Spleen (tissue), 11 donors: ENCODE results near the gene JAKMIP1. TPM values are rescaled to one million over a fixed set of nuclear protein-coding genes. Genes with fewer than 3 reads are reported as not detected.

Experiments
- DNase-seq: peaks from one replicate; pipeline ENCODE4 v3.0.0-alpha.2; 2020
- H3K27ac ChIP-seq, 8 donors: fragments of 200-600 bp; sonication (generic) in 7 of 8; 1 replicate in 4 of 8; 2 replicates in 4 of 8; pipeline versions ENCODE4 v1.5.0 to v1.8.0; 2016 to 2021; ENCODE audit warnings: inconsistent platforms in 4 of 8, mild to moderate bottlenecking in 4 of 8, moderate library complexity in 1 of 8
- H3K27me3 ChIP-seq, 7 donors: fragments of 200-600 bp; sonication (generic) in 6 of 7; replicated peaks in 1 of 7; 1 replicate in 4 of 7; 2 replicates in 3 of 7; pipeline versions ENCODE4 v1.5.0 to v1.8.0; 2016 to 2021; ENCODE audit warnings: inconsistent platforms in 3 of 7, mild to moderate bottlenecking in 1 of 7
- H3K36me3 ChIP-seq, 6 donors: fragments of 200-600 bp; sonication (generic) in 5 of 6; 1 replicate in 4 of 6; 2 replicates in 2 of 6; pipeline versions ENCODE4 v1.5.0 to v1.8.0; 2016 to 2021; ENCODE audit warnings: inconsistent platforms in 2 of 6
- H3K4me1 ChIP-seq, 6 donors: fragments of 200-600 bp; sonication (generic) in 5 of 6; 1 replicate in 3 of 6; 2 replicates in 3 of 6; pipeline versions ENCODE4 v1.5.0 to v1.8.0; 2016 to 2021; ENCODE audit warnings: inconsistent platforms in 3 of 6
- H3K4me3 ChIP-seq, 8 donors: fragments of 200-600 bp; sonication (generic) in 7 of 8; 1 replicate in 4 of 8; 2 replicates in 4 of 8; pipeline versions ENCODE4 v1.5.0 to v1.8.0; 2016 to 2021; ENCODE audit warnings: inconsistent platforms in 4 of 8, mild to moderate bottlenecking in 4 of 8, moderate library complexity in 2 of 8
- H3K9me3 ChIP-seq, 8 donors: fragments of 200-600 bp; sonication (generic) in 7 of 8; 1 replicate in 4 of 8; 2 replicates in 4 of 8; pipeline versions ENCODE4 v1.5.0 to v1.8.0; 2016 to 2021; ENCODE audit warnings: inconsistent platforms in 4 of 8
- CTCF ChIP-seq, 11 experiments: fragments of 200-600 bp in 7 of 11; fragments of 450-650 bp in 4 of 11; sonication (generic) in 4 of 11; IDR thresholded peaks in 8 of 11; conservative IDR thresholded peaks in 3 of 11; 1 replicate in 7 of 11; 2 replicates in 4 of 11; pipeline versions ENCODE4 v1.4.0 to v1.8.0; 2016 to 2021; ENCODE audit warnings: antibody characterized with exemption in 11 of 11, inconsistent platforms in 4 of 11, mild to moderate bottlenecking in 1 of 11
- POLR2A ChIP-seq, 3 donors: fragments of 450-650 bp; IDR thresholded peaks; one replicate each; pipeline ENCODE4 v1.5.1; 2017; ENCODE audit warnings: antibody characterized with exemption in 3 of 3, mild to moderate bottlenecking in 1 of 3
- POLR2AphosphoS5 ChIP-seq, 3 donors: sonication (generic); formaldehyde crosslinking; IDR thresholded peaks; one replicate each; pipeline ENCODE4 v1.5.1; 2017; ENCODE audit warnings: antibody characterized with exemption in 3 of 3
- WGBS, 5 donors: extraction: QIAGEN DNeasy Blood & Tissue Kit in 3 of 5; methylation state at CpG; one replicate each; pipeline versions ENCODE4 v1.1.5 to v1.1.7; 2013 to 2018; 5-methylcytosine and 5-hydroxymethylcytosine counted together
- intact Hi-C: fragments of 100-400 bp; cut with DNase I; formaldehyde crosslinking; loops from one replicate; pipeline ENCODE4 v1.15.0; 2023; ENCODE audit warnings: low total_unique reads
- polyA plus RNA-seq, 3 donors: library from polyadenylated mRNA; stranded (reverse); fragments of 200-250 nt; gene quantifications; one replicate each; pipeline ENCODE4 v1.2.1, GENCODE V29; 2013
- total RNA-seq, 7 donors: library from RNA; depleted of rRNA in 3 of 7; stranded (reverse); fragments of >200 nt in 3 of 7; fragmentation: NEBNext Ultra II Directional in 4 of 7; extraction: Animal tissue kit (Norgen Biotek cat#: 25700) in 4 of 7; gene quantifications; one replicate each; pipeline versions ENCODE4 v1.1.0 to v1.2.1, GENCODE V29; 2016 to 2021
- donor health status: healthy with polysubstance abuse.
- donor health status: DM: no; HTN: no; CAD: no; lungs with moderate emphysema.
- donor health status: DM: no; HTN: no; CAD: no.
- donor health status: Bipolar disorder and iron deficiency.
- donor health status: healthy.
- donor health status: DM: no; HTN: no; CAD: no.
- donor health status: DM: yes; HTN: yes; CAD: no.

The JAKMIP1 gene
- total and polyA plus RNA-seq, 10 donors, result 0.37 to 8.7 (median 2.6) TPM

- peaks cover 0 to 13% (median 8%) of the 10 kb centered on the region in 6 donors for H3K4me1 ChIP-seq
- H3K27ac ChIP-seq, result no peak overlapping the region
- peaks cover 0 to 19% (median 10%) of the 10 kb centered on the region in 8 donors for H3K9me3 ChIP-seq
- TF ChIP-seq POLR2AphosphoS5 (IDR thresholded peaks at IDR 0.05) (peak in 1 of 3 donors; percentile 19), CTCF (IDR thresholded peaks at IDR 0.05 in 8 of 11, conservative IDR thresholded peaks at IDR 0.05 in 3 of 11) (no peak)
- 15 to 35% (median 20%) methylated on average over 39 to 67 of the region's 67 CpGs for WGBS, 5 donors
- intact Hi-C loops, result no loop called here
- H3K36me3 ChIP-seq, result no peaks in the 10 kb centered on the region
- H3K4me3 ChIP-seq, result peak overlapping the region in 7 of 8 donors; percentile 12 to 57 (median 19)
- peak; percentile 68 for DNase-seq
- H3K27me3 ChIP-seq, result peaks cover 0 to 86% (median 23%) of the 10 kb centered on the region in 7 donors
Measured at GRCh38 chr4:6245246-6246169, 45.2 kb upstream of the JAKMIP1 start.

GRCh38 chr4:6242271-6243029 is 42.1 kb upstream of the JAKMIP1 start:
- H3K27me3 ChIP-seq, result peaks cover 0 to 67% (median 17%) of the 10 kb centered on the region in 7 donors
- 73 to 89% (median 84%) methylated on average over 11 to 12 of the region's 12 CpGs for WGBS, 5 donors
- peaks cover 0 to 13% (median 7%) of the 10 kb centered on the region in 6 donors for H3K4me1 ChIP-seq
- peaks cover 0 to 19% (median 10%) of the 10 kb centered on the region in 8 donors for H3K9me3 ChIP-seq
- no peak for TF ChIP-seq CTCF (IDR thresholded peaks at IDR 0.05 in 8 of 11, conservative IDR thresholded peaks at IDR 0.05 in 3 of 11)
- TF ChIP-seq POLR2AphosphoS5 (IDR thresholded peaks at IDR 0.05), result no peak
- TF ChIP-seq POLR2A (IDR thresholded peaks at IDR 0.05), result no peak
- no peak overlapping the region for H3K4me3 ChIP-seq
- H3K27ac ChIP-seq, result no peak overlapping the region
- H3K36me3 ChIP-seq, result no peaks in the 10 kb centered on the region
- peak; percentile 59 for DNase-seq
- intact Hi-C loops, result no loop called here

GRCh38 chr4:6241062-6241845 is 40.9 kb upstream of the JAKMIP1 start:
- Histone ChIP-seq H3K4me3 (no peak overlapping the region), H3K27me3 (peaks cover 0 to 62% (median 12%) of the 10 kb centered on the region in 7 donors), H3K4me1 (peaks cover 0 to 13% (median 7%) of the 10 kb centered on the region in 6 donors), H3K36me3 (no peaks in the 10 kb centered on the region), H3K27ac (no peak overlapping the region), H3K9me3 (peaks cover 0 to 19% (median 10%) of the 10 kb centered on the region in 8 donors)
- TF ChIP-seq CTCF (IDR thresholded peaks at IDR 0.05 in 8 of 11, conservative IDR thresholded peaks at IDR 0.05 in 3 of 11) (no peak), POLR2AphosphoS5 (IDR thresholded peaks at IDR 0.05) (no peak), POLR2A (IDR thresholded peaks at IDR 0.05) (no peak)
- intact Hi-C loops, result no loop called here
- DNase-seq, result peak; percentile 63
- WGBS, 5 donors, result 83 to 91% (median 88%) methylated on average over 16 of the region's 16 CpGs
